Measurements from ENCODE around the gene DDB1. TPM values are rescaled to one million over a fixed set of nuclear protein-coding genes. Genes with fewer than 3 reads are reported as not detected.

Gene DDB1
- polyA plus RNA-seq, 1 donor from 2014 or later = 203 TPM

DNA sequence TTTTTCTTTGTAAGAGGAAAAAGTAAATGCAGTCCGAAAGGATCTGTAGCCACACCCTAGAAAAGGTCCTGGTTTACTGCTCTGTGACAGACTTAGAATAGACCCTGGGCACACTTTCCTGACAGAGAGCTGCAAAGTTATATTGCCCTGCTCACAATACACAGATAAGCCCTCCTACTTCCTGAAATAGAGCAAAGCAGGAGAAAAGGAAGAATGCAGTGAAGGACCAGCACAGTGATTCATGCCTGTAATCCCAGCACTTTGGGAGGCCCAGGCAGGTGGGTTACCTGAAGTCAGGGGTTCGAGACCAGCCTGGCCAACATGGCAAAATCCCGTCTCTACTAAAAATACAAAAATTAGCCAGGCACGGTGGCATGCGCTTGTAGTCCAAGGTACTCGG, 26.6 kb upstream of the DDB1 start:
- no peaks in the 10 kb centered on the region for H4K20me1 ChIP-seq (ENCODE audit: insufficient read depth)
- peaks cover 24% of the 10 kb centered on the region for H3K79me2 ChIP-seq (replicated peaks; ENCODE audit: insufficient read depth, low read length)
- no peak overlapping the region for H3K27ac ChIP-seq (ENCODE audit: low read length)
- no peaks in the 10 kb centered on the region for H3K9me2 ChIP-seq (ENCODE audit: insufficient read depth, low read length)
- H3K9ac ChIP-seq (ENCODE audit: low read length) = no peak overlapping the region
- H3K4me3 ChIP-seq (ENCODE audit: low read length) = no peak overlapping the region
- H3K27me3 ChIP-seq (ENCODE audit: insufficient read depth, low read depth, low read length) = no peaks in the 10 kb centered on the region
- no peak overlapping the region for H3K4me2 ChIP-seq (ENCODE audit: low read length)
- H3K36me3 ChIP-seq (ENCODE audit: insufficient read depth, low read length) = no peaks in the 10 kb centered on the region
- TF ChIP-seq MXI1 (conservative IDR thresholded peaks at IDR 0.05; ENCODE audit: poor library complexity, severe bottlenecking) (no peak), EZH2 (IDR thresholded peaks at IDR 0.05; ENCODE audit: borderline replicate concordance, insufficient read depth, low read length, poor library complexity, severe bottlenecking) (no peak), SMC3 (conservative IDR thresholded peaks at IDR 0.05; ENCODE audit: poor library complexity) (no peak), POLR2AphosphoS5 (IDR thresholded peaks at IDR 0.05) (no peak), RAD21 (conservative IDR thresholded peaks at IDR 0.05) (no peak), TAF1 (IDR thresholded peaks at IDR 0.05; ENCODE audit: low read depth) (no peak), EP300 (conservative IDR thresholded peaks at IDR 0.05; ENCODE audit: poor library complexity, severe bottlenecking) (no peak)
- TF ChIP-seq, protein P1, sequence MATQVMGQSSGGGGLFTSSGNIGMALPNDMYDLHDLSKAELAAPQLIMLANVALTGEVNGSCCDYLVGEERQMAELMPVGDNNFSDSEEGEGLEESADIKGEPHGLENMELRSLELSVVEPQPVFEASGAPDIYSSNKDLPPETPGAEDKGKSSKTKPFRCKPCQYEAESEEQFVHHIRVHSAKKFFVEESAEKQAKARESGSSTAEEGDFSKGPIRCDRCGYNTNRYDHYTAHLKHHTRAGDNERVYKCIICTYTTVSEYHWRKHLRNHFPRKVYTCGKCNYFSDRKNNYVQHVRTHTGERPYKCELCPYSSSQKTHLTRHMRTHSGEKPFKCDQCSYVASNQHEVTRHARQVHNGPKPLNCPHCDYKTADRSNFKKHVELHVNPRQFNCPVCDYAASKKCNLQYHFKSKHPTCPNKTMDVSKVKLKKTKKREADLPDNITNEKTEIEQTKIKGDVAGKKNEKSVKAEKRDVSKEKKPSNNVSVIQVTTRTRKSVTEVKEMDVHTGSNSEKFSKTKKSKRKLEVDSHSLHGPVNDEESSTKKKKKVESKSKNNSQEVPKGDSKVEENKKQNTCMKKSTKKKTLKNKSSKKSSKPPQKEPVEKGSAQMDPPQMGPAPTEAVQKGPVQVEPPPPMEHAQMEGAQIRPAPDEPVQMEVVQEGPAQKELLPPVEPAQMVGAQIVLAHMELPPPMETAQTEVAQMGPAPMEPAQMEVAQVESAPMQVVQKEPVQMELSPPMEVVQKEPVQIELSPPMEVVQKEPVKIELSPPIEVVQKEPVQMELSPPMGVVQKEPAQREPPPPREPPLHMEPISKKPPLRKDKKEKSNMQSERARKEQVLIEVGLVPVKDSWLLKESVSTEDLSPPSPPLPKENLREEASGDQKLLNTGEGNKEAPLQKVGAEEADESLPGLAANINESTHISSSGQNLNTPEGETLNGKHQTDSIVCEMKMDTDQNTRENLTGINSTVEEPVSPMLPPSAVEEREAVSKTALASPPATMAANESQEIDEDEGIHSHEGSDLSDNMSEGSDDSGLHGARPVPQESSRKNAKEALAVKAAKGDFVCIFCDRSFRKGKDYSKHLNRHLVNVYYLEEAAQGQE (IDR thresholded peaks at IDR 0.05; ENCODE audit: borderline replicate concordance) = no peak
- TF ChIP-seq, protein P2, sequence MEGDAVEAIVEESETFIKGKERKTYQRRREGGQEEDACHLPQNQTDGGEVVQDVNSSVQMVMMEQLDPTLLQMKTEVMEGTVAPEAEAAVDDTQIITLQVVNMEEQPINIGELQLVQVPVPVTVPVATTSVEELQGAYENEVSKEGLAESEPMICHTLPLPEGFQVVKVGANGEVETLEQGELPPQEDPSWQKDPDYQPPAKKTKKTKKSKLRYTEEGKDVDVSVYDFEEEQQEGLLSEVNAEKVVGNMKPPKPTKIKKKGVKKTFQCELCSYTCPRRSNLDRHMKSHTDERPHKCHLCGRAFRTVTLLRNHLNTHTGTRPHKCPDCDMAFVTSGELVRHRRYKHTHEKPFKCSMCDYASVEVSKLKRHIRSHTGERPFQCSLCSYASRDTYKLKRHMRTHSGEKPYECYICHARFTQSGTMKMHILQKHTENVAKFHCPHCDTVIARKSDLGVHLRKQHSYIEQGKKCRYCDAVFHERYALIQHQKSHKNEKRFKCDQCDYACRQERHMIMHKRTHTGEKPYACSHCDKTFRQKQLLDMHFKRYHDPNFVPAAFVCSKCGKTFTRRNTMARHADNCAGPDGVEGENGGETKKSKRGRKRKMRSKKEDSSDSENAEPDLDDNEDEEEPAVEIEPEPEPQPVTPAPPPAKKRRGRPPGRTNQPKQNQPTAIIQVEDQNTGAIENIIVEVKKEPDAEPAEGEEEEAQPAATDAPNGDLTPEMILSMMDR (IDR thresholded peaks at IDR 0.05; ENCODE audit: poor library complexity, severe bottlenecking) = no peak
- no peak overlapping the region for H2AFZ ChIP-seq (ENCODE audit: low read depth, low read length)
- H3F3A ChIP-seq (ENCODE audit: insufficient read depth, low read length, poor library complexity, severe bottlenecking) = no peaks in the 10 kb centered on the region
- H3K9me3 ChIP-seq (ENCODE audit: low read length) = no peaks in the 10 kb centered on the region

DNA sequence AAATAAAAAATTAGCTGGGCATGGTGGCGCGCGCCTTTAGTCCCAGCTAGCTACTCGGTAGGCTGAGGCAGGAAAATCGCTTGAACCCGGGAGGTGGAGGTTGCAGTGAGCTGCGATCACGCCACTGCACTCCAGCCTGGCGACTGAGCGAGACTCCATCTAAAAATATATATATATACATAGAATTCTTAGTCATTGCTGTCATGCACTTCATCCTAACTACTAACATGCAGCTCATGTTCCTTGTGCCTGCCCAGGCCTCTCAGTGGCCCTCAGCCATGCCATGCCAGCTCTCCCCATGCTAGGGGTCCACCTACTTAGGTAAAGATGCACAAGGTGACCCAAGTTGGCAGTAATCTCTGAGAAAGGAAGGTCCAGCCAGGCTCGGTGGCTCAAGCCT, 25.7 kb upstream of the DDB1 start:
- Histone ChIP-seq H3K36me3 (ENCODE audit: insufficient read depth, low read length) (no peaks in the 10 kb centered on the region), H3K9me2 (ENCODE audit: insufficient read depth, low read length) (no peaks in the 10 kb centered on the region), H3K9ac (ENCODE audit: low read length) (no peak overlapping the region), H3K4me2 (ENCODE audit: low read length) (no peak overlapping the region), H3F3A (ENCODE audit: insufficient read depth, low read length, poor library complexity, severe bottlenecking) (no peaks in the 10 kb centered on the region), H3K4me3 (ENCODE audit: low read length) (no peak overlapping the region), H2AFZ (ENCODE audit: low read depth, low read length) (no peak overlapping the region), H3K79me2 (replicated peaks; ENCODE audit: insufficient read depth, low read length) (peaks cover 21% of the 10 kb centered on the region), H3K9me3 (ENCODE audit: low read length) (no peaks in the 10 kb centered on the region), H4K20me1 (ENCODE audit: insufficient read depth) (no peaks in the 10 kb centered on the region), H3K27ac (ENCODE audit: low read length) (no peak overlapping the region), H3K27me3 (ENCODE audit: insufficient read depth, low read depth, low read length) (no peaks in the 10 kb centered on the region)
- no peak for TF ChIP-seq RAD21 (conservative IDR thresholded peaks at IDR 0.05)
- TF ChIP-seq, protein P2 (IDR thresholded peaks at IDR 0.05; ENCODE audit: poor library complexity, severe bottlenecking) = no peak
- TF ChIP-seq POLR2AphosphoS5 (IDR thresholded peaks at IDR 0.05) = no peak
- TF ChIP-seq, protein P1 (IDR thresholded peaks at IDR 0.05; ENCODE audit: borderline replicate concordance) = no peak
- no peak for TF ChIP-seq MXI1 (conservative IDR thresholded peaks at IDR 0.05; ENCODE audit: poor library complexity, severe bottlenecking)

All from neural cell (in vitro differentiated cells).